ENCODE measurements around the gene SUN1.

The SUN1 gene

DNA sequence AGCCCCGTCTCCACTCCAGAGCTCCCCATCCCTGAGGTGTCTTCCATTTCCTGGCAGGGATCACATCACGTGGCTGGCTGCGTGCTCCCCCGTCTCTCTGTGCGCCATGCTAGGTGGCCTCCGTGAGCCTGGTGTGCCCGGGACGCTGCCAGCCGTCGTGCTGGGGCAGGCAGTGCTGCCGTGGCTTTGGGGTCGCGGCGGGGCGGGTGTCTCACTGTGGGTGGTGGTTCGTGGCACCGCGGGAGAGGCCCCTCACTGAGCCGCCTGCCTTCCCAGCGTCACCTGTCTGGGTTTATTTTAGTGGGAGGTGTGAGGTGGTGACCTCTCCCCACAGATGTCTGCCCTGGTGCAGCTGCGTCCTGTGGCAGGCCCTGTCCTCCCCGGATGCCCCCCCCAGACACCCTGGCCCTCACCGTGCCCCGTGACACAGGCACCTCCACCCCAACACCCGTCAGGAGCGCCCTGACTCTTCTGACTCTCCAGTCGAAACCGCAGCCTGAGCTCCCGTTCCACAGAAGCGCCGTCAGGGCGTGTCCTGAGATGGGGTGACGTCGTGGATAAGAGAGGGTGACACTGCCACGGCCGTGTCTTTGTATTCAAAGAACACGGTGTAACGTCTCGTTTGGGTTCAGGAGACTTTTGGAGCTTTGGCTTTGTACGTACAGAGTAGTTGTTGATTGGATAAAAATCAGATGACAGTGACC is 62.0 kb downstream of the SUN1 start:
- no peak for DNase-seq

DNA sequence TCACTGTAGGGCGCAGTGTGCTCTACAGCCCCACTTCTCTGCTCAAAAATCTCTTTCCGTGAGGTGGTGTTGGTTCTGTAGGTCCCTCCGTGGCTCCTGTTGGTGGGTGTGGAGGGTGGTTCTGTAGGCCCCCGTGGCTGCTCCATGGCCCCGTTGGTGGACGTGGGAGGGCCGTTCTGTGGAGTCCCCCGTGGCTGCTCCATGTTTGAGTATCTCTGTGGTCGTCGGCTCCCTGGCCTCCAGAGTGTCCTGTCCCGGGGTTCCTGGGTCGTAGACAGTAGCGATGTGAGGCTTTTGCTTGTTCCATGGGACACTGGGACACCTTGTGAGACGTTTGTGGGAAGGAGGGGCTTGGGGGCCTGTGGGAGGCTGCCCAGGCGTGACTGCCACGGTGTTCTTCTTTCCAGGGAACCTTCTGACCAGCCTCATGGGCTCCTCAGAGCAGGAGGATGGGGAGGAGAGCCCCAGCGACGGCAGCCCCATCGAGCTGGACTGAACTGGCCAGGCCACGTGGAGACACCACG is 62.7 kb downstream of the SUN1 start:
- no peak for DNase-seq

DNA sequence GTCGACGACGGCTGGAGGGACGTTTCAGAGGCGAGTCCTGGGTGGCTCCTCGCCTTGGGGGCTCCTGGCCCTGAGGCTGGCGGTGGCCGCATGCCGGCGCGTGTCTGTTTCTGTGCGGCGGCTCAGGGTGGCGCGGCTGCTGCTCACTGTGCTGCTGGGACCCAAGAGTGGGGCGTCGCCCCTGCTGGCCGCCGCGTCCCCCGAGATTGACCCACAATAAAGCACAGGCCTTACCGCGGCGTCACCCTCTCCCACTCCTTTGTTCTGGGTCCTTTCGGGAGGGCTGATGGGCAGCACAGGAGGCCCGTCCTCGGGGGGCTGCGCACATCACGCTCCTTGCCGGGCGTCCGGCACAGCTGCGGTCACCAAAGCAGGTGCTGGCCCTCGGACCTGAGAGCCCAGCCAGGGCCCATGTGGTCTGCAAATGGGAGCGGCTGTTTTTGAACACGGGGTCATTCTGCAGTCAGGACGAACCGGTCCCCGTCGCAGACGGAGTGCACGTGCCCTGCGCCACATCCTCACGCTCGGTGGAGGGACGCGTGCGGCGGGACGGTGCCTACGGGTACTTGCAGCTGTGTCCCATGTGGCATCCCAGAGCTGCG is 63.3 kb downstream of the SUN1 start:
- no peak for DNase-seq

DNA sequence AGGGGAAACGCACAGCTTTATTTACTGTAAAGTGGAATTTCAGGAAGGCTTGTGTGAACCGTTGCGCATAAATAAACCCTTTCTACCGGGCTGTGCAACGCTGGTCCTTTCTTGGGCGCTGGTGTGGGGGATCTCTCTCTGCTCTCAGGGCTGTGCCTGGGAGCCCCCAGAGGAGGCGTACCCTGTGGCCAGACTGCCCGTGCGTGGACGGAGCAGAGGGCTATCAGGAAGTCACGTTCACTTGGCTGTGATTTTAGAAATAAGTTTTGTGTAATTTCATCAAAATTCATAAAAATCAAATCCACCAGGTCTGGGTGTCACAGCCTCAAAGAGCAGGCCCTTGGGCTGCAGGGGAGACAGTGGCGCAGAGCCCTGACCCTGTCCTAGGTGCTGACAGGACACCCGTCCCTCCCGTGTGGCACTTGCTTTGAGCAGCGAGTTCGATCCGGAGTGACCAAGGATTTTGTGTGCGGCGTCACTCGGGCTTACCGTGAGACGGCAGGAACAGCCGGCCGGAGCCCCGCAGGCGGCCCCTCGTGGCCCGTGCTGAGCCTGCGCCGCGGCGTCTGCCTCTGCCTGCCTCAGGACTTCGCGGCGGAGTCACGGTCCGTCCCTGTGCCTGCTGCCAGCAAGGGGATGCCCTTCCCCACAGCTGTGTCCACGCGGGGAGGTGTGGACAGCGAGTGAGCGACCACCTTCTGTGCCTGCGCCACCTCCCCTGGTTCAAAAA is 64.2 kb downstream of the SUN1 start:
- no peak for DNase-seq

DNA sequence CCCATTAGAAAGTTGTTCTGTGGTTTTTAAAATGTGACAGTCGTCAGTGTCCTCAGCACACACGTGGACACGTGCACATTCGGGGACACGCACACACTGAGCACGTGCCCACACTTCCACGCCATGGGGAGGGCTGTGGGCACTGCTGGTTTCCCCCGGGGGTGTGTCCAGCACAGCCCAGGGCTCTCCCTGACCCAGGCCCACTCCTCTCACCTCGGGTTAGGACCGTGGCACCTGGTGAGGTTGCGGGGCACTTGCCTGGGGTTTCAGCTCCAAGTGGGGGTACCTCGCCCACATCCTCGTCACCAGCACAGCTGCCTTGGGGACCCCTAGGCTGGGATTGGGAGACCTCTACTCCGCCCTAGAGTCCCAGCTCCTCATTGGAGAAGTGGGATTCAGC is 64.8 kb downstream of the SUN1 start:
- DNase-seq = no peak

DNA sequence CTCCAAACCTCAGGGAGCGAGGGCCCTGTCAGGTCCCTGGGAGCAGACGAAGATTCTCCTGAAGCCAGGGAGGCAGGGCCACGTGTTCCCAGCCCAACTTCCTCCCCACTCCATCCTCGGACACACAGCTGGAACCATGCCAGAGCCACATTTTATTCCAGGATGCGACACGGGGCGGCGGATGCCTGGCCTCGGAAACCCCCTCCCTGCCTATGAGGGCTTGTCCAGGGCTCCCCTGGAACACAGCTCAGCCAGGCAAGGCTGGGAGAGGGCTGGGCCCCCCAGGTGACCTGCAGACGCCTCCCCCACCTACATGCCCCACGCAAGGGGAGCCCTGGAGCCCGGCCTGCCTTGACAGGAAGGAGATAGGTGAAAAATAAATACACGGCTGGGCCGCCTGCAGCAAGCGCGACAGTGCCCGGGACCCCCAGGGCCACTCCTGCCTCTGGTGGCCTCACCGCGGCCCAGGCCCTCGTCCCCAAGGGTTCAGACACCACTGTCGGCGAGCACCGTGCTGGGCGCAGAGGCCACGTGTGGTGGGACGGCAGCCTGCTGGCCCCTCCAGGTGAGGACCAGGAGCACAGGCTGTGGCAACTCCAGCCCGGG is 65.6 kb downstream of the SUN1 start:
- DNase-seq = no peak

DNA sequence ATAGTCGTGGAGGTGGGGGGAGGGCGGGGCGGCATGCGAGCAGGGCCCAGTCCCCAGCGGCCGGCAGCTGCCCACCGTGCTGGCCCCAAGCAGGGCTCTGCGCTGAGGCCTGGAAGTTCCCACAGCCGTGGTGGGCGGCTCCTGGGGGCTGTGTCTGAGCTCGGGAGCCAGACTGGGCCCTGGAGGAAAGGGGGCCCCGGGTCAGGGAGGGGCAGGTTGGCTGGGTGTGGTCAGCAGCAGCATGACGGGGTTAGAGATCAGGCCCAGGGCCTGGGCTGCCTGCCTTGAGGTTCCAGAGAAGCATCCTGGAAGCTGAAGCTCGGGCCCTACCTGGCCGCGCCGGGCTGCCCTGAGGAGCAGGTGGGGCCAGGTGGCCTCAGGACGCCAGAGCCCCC is 66.2 kb downstream of the SUN1 start:
- DNase-seq = no peak

DNA sequence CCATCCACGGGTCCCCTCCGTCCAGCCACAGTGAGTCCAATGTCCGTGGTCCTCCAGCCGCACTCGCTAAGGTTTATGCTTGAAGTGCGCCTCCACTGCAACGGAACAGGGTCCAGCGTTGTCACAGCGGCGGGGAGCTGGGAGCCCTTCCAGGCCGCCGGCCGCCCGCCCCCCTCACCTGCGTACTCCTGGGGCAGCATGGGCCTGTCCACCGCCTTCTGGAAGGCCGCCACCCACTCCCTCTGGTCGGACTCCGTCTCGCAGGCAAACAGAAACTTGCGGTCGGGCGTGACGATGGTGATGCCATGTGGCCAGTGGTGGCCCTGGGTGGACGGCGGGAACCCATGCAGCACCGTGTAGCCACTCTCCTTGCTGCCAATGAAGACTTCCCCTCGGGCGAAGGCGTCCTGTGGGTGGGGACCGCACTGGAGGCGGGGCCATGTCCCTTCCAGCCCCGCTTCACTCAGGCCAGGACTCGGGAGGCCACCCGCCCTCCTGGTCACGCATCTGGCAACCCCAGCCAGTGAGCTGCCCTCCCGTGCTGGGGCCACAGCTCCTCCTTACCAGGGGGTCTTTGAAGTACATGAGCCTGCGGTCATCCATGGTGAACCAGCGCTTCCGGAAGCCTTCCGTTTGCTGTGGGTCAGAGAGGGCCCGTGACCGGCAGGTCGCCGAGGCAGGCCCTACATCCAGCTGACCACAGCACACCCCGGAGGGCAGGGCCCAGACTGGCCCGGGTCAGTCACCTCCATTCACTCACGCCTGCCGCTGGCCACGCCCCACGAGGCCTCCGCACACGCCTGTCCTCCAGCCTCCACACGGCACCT is 66.8 kb downstream of the SUN1 start:
- no peak for DNase-seq

DNA sequence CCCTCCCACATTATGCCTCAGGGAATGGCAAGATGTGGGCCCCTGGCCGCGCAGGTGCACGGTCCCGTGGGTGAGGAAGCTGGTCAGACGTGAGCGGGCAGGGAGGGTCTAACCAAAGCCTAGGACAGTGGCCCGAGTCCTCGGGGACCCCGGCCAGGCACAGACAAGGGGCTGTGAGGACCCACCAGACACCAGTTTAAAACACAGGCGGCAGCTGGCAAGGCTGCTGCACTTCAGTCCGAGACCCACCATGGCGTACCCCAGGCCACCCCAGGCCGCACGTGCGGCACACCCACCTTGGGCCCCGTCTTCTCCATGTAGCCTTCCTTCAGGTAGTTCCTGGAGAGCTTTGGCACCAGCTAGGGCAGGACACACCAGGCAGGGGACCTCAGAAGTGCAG is 67.5 kb downstream of the SUN1 start:
- DNase-seq = no peak

DNA sequence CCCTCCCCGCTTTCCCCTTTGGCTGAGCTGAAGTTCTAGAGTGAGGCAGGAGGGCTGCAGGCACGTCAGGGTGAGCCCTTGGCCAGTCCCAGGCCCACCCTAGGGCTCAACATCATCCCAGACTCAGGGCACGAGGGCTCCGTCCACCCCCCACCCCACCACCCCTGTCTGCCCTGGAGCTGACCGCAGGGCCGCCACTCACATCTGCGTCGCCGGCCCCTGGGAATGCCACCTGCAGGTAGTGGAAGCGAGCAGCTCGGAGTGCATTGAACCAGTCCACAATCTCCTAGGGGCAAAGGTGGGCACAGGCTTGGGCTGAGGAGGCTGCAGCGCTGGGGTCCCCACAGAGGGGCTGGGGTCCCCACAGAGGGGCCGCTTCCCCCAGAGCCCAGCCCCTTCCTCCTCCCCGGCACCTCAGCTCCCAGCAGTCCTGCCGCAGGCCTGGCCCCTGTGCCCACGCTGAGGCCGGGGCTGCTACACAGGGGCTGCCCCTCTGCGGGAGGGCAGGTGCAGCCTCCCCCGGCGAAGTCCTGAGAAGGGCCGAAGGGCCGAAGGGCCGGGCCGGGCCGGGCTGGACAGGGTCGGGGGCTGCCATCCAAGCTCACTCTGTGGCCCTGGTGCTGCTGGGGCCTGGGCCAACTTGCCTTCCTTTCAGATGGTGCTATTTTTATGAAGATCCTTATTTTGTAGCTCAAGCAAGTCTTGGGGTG is 68.2 kb downstream of the SUN1 start:
- DNase-seq = no peak

DNA sequence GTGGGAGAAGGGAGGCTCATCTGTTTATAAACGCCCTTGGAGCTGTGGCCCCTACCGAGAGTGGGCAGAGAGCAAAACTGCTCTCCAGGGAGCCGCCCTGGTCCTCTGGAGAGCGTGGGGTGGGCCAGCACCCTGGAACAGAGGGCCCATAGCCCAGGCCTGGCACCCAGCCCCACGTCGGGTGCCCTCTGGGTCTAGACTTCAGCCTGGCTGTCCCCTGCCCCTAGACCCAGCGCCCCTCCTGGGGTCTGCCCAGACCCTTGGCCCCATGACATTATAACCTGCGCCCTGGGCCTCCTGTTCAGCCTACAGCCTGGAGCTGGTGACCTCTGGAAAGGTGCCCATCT is 68.7 kb downstream of the SUN1 start:
- DNase-seq = no peak

DNA sequence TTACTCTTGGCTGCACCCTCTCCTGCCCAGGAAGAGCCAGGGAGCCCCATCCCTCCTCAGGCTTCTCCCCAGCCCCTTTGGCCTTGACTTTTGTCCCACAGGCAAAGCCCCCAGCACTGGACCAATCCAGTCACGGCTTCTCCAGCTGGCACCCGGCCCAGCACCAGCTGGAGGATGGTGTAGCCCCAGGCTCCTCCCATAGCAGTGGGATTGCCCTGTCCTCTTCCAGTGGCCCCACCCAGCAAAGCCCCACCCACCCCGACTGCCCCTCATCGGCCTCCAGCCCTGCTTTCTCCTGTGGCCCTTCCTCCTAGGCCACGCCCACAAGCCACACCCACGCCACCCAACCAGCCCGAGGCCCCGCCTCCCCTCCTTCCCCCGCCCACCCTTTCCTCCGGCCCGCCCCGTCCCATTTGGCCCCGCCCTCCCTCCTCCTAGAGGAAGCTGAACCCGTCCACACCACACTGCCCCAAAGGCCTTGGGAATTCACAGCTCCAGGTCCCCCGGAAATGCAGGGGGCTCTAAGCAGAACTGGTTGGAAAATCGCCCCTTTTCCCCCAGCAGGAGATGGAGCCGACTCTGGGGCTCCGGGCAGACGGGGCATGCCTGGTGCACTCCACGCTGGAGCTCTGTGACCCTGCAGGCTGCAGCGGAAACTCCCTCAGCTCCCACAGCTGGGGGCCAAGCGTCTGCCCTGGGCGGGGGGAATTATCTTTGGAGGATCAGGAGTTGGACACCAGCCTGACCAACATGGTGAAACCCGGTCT is 69.3 kb downstream of the SUN1 start:
- DNase-seq = peak; percentile 74

DNA sequence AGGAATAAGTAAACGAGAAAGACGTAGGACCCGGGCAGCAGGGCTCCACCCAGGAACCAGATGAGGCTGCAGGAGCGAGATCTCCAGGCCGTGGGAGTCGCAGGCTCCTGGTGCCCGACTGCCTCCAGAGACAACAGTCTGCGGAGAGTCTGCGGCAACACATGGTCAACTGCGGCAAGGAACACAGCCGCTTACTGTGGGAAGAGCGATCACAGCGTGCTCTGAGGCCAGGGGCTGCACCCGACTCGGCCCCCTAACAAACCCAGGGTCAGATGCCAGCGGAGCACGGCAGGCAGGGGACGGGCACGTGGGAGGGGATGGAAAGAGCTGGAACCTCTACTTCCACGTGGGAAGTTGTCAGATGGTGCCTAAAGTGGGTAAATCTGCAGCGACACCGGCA is 70.7 kb downstream of the SUN1 start:
- DNase-seq = no peak

DNA sequence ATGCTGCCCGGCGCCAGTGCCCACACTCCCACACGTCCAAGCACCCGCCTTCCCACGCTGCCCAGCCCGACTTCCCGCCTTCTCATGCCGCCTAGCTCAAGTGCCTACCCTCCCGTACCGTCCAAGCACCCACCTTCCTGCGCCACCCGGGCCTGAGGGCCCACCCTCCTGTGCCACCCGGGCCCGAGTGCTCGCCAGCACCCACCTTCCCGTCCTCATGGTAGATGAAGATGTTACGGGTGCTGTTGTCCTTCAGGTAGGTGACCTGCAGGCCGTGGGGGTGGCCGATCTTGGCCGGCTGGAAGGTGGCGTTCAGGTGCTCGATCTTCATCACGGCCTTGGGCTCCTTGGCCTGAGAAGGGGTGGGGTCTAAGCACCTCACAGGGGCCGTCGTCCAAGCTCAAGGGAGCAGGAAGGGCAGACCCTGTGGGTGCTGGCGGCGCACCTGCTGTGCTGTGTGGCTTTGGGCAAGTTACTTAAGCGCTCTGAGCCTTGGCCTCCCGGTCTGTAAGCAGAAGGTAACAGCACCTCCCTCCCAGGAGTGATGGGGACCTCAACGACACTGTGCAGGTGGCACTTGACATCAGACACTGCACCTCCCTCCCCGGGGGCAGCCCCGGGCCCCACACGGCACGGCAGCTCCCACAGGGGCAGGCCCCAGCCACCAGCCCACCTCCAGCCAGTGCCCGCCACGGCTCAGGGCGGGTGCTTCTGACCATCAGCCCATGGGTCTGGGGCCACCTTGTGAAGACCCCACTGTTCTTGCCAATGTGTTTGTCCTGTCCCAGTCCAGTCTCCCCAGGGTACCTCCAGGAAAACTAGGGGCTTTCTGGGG is 71.9 kb downstream of the SUN1 start:
- DNase-seq = no peak

DNA sequence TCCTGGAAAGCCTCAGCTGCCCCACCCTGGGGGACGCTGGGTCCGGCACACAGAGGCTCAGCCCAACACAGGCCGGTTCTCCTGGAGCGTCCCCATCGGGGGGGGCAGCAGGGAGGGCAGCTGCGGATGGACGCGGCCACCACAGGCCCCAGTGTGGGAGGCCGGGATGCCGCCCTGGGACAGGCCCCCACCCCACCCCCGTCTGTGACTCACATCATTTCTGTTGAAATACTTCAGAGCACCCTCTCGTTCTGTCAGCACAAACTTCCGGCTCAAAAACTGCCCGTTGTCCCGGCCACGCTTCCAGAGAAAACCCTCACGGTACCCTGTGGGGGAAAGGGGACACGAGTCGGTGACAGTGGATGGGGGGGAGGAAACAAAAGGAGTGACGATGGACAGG is 72.6 kb downstream of the SUN1 start:
- DNase-seq = no peak

DNA sequence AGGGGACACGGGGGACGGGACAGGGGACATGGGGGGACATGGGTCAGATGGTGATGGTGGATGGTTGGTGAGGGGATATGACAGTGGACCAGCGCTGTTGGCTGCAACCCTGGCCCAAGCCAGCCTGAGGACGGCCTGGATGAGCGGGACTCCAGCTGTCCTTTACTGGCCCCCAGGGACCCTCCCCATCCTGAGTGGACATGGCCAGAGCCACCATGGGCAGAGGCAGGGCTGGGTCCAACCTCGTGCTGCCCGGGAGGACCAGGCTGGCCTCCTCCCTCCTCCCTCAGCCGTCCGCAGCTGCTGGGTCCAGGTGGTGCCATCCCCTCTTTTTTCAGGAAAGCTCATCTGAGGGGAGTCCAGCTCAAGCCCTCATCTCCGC is 74.5 kb downstream of the SUN1 start:
- DNase-seq = no peak

DNA sequence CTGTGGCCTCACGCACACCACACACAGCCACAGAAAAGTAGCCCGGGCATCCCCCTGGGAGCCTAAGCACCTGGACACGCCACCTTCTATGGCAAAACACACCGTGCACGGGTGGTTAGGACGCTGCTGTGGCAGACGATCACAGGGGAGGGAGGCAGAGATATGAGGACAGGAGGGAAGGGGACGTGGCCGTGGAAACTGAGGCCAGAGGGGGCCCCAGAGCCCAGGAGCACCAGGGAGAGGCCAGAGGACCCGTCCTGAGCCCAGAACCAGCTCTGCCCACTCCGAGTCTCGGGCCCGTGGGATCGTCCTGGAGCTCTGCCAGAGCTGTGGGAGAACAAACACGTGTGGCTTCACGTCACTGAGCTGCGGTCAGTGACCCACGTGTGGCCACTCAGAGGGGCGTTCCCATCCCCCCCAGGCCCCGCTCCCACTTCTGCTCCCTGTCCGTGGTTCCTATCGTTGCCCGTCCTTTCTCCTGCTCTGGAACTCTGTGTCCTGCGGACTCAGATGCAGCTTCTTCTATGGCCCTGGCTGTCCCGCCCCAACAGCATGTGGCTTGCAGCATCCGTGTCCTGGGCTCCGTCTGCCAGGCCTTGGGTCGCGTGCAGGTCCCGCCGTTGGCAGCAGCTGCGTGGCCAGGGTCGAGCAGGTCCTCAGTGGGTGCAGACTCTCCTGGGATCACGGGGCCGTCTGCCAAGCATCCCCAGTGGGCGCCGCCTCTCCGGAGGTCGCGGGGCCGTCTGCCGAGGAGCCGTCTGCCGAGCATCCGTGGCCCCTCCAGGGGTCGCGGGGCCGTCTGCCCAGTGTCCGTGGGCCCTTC is 75.1 kb downstream of the SUN1 start:
- no peak for DNase-seq

DNA sequence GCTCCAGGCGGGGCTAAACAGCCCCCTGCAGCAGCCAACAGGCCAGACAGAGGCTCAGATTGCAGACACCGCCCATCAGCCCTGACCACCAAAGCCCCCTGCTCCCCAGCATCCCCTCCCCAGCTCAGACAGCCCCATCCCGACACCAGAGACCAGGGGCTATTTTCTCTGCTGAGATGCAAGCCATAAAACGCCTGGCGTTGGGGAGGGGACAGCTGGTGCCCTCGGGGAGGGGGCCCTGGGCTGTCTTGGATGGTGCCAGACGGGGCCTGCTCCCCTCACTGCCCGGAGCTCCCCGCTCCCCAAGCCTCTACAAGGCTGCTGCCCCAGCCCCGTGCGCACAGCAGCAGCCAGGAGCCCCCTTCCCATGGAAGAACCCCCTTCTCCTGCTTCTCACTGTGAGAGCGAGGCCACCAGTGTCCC is 75.9 kb downstream of the SUN1 start:
- no peak for DNase-seq

DNA sequence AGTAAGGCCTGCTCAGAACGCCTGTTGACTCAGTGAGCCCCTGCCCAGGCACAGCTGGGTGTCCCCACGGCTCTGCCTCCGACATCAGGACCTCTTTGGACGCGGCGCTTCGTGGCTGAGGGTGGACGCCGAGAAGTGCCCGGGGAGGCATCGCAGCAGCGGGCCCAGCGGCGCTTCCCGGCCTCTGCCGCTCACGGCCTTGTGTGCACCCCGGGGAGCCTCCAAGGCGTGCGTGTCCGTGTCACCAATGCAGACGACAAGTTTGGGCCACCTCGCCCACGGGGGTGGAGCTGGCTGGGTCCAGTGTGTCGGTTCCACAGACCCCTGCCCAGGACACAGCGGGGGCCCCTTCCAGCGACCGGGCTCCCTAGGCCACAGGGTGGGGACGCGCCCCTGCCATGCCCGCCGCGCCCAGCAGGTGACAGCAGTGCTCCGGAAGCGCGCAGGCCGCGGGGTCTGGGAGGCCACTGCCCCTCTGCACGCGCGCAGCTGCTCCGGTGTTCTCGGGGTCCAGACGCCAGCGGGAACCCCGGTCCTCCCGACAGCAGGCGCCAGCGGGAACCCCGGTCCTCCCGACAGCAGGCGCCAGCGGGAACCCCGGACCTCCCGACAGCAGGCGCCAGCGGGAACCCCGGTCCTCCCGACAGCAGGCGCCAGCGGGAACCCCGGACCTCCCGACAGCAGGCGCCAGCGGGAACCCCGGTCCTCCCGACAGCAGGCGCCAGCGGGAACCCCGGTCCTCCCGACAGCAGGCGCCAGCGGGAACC is 76.5 kb downstream of the SUN1 start:
- DNase-seq = peak; percentile 20

Data from DMS 273 treated with DMSO at 0.1 percent for 48 hours (cell line).